Activated CD8-positive, alpha-beta T cell treated with anti-CD3 and anti-CD28 coated beads for 36 hours (primary cell): ENCODE measurements around the gene CDH3. TPM values are rescaled to one million over a fixed set of nuclear protein-coding genes. Genes with fewer than 3 reads are reported as not detected.

Experiments used
- ATAC-seq: fragments of 200-7000 bp; cut with Tn5 transposase; one replicate; pipeline ENCODE4 v1.10.0; 2021; ENCODE audit warnings: mild to moderate bottlenecking, moderate library complexity
- CTCF ChIA-PET: fragments of 350-600 bp; sonication (Branson Sonifier 250); formaldehyde crosslinking; loops from one replicate; lab custom pipeline; 2021; ENCODE audit warnings: antibody characterized with exemption; lab: Charles Lee
- POLR2A ChIA-PET: fragments of 350-600 bp; sonication (Branson Sonifier 250); formaldehyde crosslinking; loops from one replicate; lab custom pipeline; 2021; ENCODE audit warnings: antibody characterized with exemption; lab: Charles Lee
- DNase-seq: peaks from one replicate; pipeline ENCODE4 v3.0.0-alpha.2; 2020
- H3K27ac Mint-ChIP-seq: one replicate; pipeline ENCODE4 v1.8.0; 2021; ENCODE audit warnings: mild to moderate bottlenecking, mixed read lengths
- H3K27me3 Mint-ChIP-seq: one replicate; pipeline ENCODE4 v1.8.0; 2021; ENCODE audit warnings: mixed read lengths
- H3K36me3 Mint-ChIP-seq: one replicate; pipeline ENCODE4 v1.8.0; 2021; ENCODE audit warnings: low read depth, mixed read lengths
- H3K4me1 Mint-ChIP-seq: one replicate; pipeline ENCODE4 v1.8.0; 2021; ENCODE audit warnings: low read depth, mixed read lengths
- H3K4me3 Mint-ChIP-seq: one replicate; pipeline ENCODE4 v1.8.0; 2021; ENCODE audit warnings: mild to moderate bottlenecking, moderate library complexity, mixed read lengths
- H3K9me3 Mint-ChIP-seq: one replicate; pipeline ENCODE4 v1.8.0; 2021; ENCODE audit warnings: mixed read lengths
- CTCF ChIP-seq: fragments of 200-600 bp; IDR thresholded peaks from one replicate; pipeline ENCODE4 v1.8.0; 2022; ENCODE audit warnings: antibody characterized with exemption, mild to moderate bottlenecking
- intact Hi-C: fragments of 100-400 bp; cut with micrococcal nuclease; formaldehyde crosslinking; loops from one replicate; pipeline ENCODE4 v1.10.0; 2022
- total RNA-seq, 2 experiments: library from RNA; stranded (reverse); gene quantifications; one replicate each; pipeline ENCODE4 v1.2.3, GENCODE V29; 2021

The CDH3 gene
- total RNA-seq, 2 experiments from 2014 or later = 0.65 to 2.1 TPM

GRCh38 chr16:68665501-68665900, 20.4 kb downstream of the CDH3 start:
- Mint-ChIP-seq H3K27me3 (peaks cover 6% of the 10 kb centered on the region), H3K4me3 (no peak overlapping the region), H3K9me3 (no peaks in the 10 kb centered on the region), H3K36me3 (no peaks in the 10 kb centered on the region), H3K4me1 (peaks cover 15% of the 10 kb centered on the region), H3K27ac (no peak overlapping the region)
- no peak for TF ChIP-seq CTCF
- intact Hi-C loops = no loop called here
- ChIA-PET CTCF (interaction anchor here (1.8 kb wide), 1 partner anchor 75 kb away, joined by 5 read pairs; no protein-coding TSS in a partner anchor), POLR2A (interaction anchor here (0.6 to 0.9 kb wide), 2 partner anchors 53 to 717 kb away, joined by 3 to 4 read pairs; no protein-coding TSS in a partner anchor)
- ATAC-seq (no peak), DNase-seq (no peak)

DNA sequence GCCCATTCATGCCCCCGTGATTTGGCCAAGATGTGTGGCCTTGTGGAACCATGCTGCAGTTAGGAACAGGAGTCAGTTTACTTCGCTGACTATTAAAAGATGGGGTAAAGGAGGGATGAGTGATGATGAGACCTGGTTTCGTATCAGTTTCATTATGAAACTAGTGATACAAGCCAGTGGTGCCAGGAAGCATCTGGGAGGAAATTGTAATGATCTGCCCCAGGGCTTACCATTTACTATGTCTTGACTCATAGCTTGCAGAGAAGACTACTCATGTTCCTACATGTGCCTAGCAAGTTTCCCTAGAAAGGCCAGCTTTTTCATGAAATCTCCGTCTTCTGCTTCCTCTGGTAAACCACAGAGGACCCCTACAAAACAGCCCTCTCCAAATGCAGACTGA, 23.2 kb downstream of the CDH3 start:
- CTCF ChIA-PET = interaction anchor here (1.0 to 2.6 kb wide), 8 partner anchors 12 to 1765 kb away, joined by 3 to 12 read pairs (median 4); no protein-coding TSS in a partner anchor
- peaks cover 15% of the 10 kb centered on the region for H3K4me1 Mint-ChIP-seq
- peaks cover 2% of the 10 kb centered on the region for H3K27me3 Mint-ChIP-seq
- POLR2A ChIA-PET = interaction anchor here (1.0 to 1.3 kb wide), 3 partner anchors 10 to 250 kb away, joined by 3 to 4 read pairs (median 3); no protein-coding TSS in a partner anchor
- no peaks in the 10 kb centered on the region for H3K9me3 Mint-ChIP-seq
- no peak overlapping the region for H3K4me3 Mint-ChIP-seq
- ATAC-seq (peak; percentile 97), DNase-seq (peak; percentile 60)
- H3K36me3 Mint-ChIP-seq = no peaks in the 10 kb centered on the region
- peak overlapping the region; percentile 68 for H3K27ac Mint-ChIP-seq
- intact Hi-C loops = no loop called here
- TF ChIP-seq CTCF = no peak

GRCh38 chr16:68676113-68676860, 31.2 kb downstream of the CDH3 start:
- ChIA-PET POLR2A (no interaction called here), CTCF (interaction anchor here (1.1 kb wide), 1 partner anchor 86 kb away, joined by 3 read pairs; no protein-coding TSS in a partner anchor)
- no peak for TF ChIP-seq CTCF
- Mint-ChIP-seq H3K27me3 (no peaks in the 10 kb centered on the region), H3K4me1 (no peaks in the 10 kb centered on the region), H3K27ac (no peak overlapping the region), H3K36me3 (no peaks in the 10 kb centered on the region), H3K4me3 (no peak overlapping the region), H3K9me3 (no peaks in the 10 kb centered on the region)
- no peak for DNase-seq
- intact Hi-C loops = no loop called here
- no peak for ATAC-seq

DNA sequence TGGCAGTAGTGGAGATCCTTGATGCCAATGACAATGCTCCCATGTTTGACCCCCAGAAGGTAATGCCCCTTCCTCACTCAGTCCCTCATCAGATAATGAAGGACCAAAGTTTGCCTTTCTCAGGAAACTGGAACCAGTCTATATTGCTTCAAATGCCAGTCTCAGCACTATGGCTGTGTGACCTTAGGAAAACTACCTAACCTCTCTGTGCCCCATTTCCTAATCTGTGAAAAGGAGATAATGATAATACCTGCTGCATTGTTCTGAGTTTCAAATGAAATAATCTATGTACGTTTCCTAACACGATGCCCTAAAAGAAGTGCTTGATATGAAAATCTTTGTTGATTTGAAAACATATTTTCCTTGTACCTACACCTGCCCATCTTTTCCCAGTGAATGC, 35.9 kb downstream of the CDH3 start:
- TF ChIP-seq CTCF = no peak
- no peak overlapping the region for H3K27ac Mint-ChIP-seq
- CTCF ChIA-PET = no interaction called here

More for the DNA sequence above, 35.9 kb downstream of the CDH3 start:
- Mint-ChIP-seq H3K4me1 (no peaks in the 10 kb centered on the region), H3K4me3 (no peak overlapping the region), H3K27me3 (no peaks in the 10 kb centered on the region), H3K9me3 (no peaks in the 10 kb centered on the region), H3K36me3 (no peaks in the 10 kb centered on the region)
- POLR2A ChIA-PET = no interaction called here
- intact Hi-C loops = no loop called here
- ATAC-seq = no peak
- DNase-seq = no peak
